SK-N-SH treated with all-trans-retinoic acid at 6 μM for 48 hours (cell line): ENCODE data around the gene ADCY9.

Experiments
- ATAC-seq: fragments of 200-7000 bp; cut with Tn5 transposase; 3 replicates; pipeline ENCODE4 v1.9.1; 2020; ENCODE audit warnings: mild to moderate bottlenecking, moderate library complexity
- ARNTL ChIP-seq: fragments of 450-650 bp; formaldehyde crosslinking; IDR thresholded peaks from 2 replicates; pipeline ENCODE4 v1.5.0; 2020; ENCODE audit warnings: low read depth, mild to moderate bottlenecking, moderate library complexity, borderline replicate concordance
- CREB5 ChIP-seq: fragments of 250-450 bp; sonication (Bioruptor Pico); IDR thresholded peaks from 2 replicates; pipeline ENCODE4 v1.5.1; 2020; ENCODE audit warnings: low read depth, mild to moderate bottlenecking, moderate library complexity
- CSDC2 ChIP-seq: fragments of 250-450 bp; sonication (Bioruptor Pico); IDR thresholded peaks from 2 replicates; pipeline ENCODE4 v1.5.0; 2020; ENCODE audit warnings: mild to moderate bottlenecking, moderate library complexity
- CSRNP3 ChIP-seq: fragments of 250-450 bp; sonication (Bioruptor Pico); IDR thresholded peaks from 2 replicates; pipeline ENCODE4 v1.5.1; 2021; ENCODE audit warnings: mild to moderate bottlenecking, moderate library complexity
- ESRRG ChIP-seq: fragments of 250-450 bp; sonication (Bioruptor Pico); IDR thresholded peaks from 2 replicates; pipeline ENCODE4 v1.6.1; 2021; ENCODE audit warnings: mild to moderate bottlenecking
- GLIS3 ChIP-seq: fragments of 250-450 bp; sonication (Bioruptor Pico); IDR thresholded peaks from 2 replicates; pipeline ENCODE4 v1.5.0; 2020; ENCODE audit warnings: mild to moderate bottlenecking, moderate library complexity
- OSR1 ChIP-seq: fragments of 250-450 bp; sonication (Bioruptor Pico); IDR thresholded peaks from 2 replicates; pipeline ENCODE4 v1.8.0; 2022; ENCODE audit warnings: moderate library complexity, mild to moderate bottlenecking, inconsistent platforms
- RARB ChIP-seq: fragments of 250-450 bp; sonication (Bioruptor Pico); IDR thresholded peaks from 2 replicates; pipeline ENCODE4 v1.8.0; 2021; ENCODE audit warnings: mild to moderate bottlenecking, moderate library complexity
- SNAI2 ChIP-seq: fragments of 250-450 bp; sonication (Bioruptor Pico); IDR thresholded peaks from 2 replicates; pipeline ENCODE4 v1.5.0; 2020; ENCODE audit warnings: mild to moderate bottlenecking, moderate library complexity
- TCF4 ChIP-seq: fragments of 250-450 bp; sonication (Bioruptor Pico); IDR thresholded peaks from 2 replicates; pipeline ENCODE4 v1.8.0; 2021; ENCODE audit warnings: mild to moderate bottlenecking, moderate library complexity, borderline replicate concordance
- TOX ChIP-seq: fragments of 250-450 bp; sonication (Bioruptor Pico); IDR thresholded peaks from 2 replicates; pipeline ENCODE4 v1.8.0; 2021; ENCODE audit warnings: mild to moderate bottlenecking, moderate library complexity, borderline replicate concordance
- TSHZ2 ChIP-seq: fragments of 250-450 bp; sonication (Bioruptor Pico); IDR thresholded peaks from 2 replicates; pipeline ENCODE4 v1.5.0; 2020; ENCODE audit warnings: mild to moderate bottlenecking, moderate library complexity
- ZC3H10 ChIP-seq: fragments of 250-450 bp; sonication (Bioruptor Pico); IDR thresholded peaks from 2 replicates; pipeline ENCODE4 v1.5.1; 2021; ENCODE audit warnings: mild to moderate bottlenecking, moderate library complexity
- ZFP3 ChIP-seq: fragments of 250-450 bp; sonication (Bioruptor Pico); IDR thresholded peaks from 2 replicates; pipeline ENCODE4 v1.5.0; 2020; ENCODE audit warnings: mild to moderate bottlenecking, moderate library complexity
- ZNF565 ChIP-seq: fragments of 450-650 bp; formaldehyde crosslinking; conservative IDR thresholded peaks from 2 replicates; pipeline ENCODE4 v1.5.0; 2020; ENCODE audit warnings: low read depth, mild to moderate bottlenecking, moderate library complexity
- ZNF70 ChIP-seq: fragments of 450-650 bp; formaldehyde crosslinking; IDR thresholded peaks from 2 replicates; pipeline ENCODE4 v1.5.0; 2020; ENCODE audit warnings: mild to moderate bottlenecking, moderate library complexity
- ZNF8 ChIP-seq: fragments of 450-650 bp; formaldehyde crosslinking; IDR thresholded peaks from 2 replicates; pipeline ENCODE4 v1.5.0; 2020; ENCODE audit warnings: mild to moderate bottlenecking, moderate library complexity
- TF ChIP-seq, protein P1 (sequence below): fragments of 250-450 bp; sonication (Bioruptor Pico); IDR thresholded peaks from 2 replicates; pipeline ENCODE4 v1.8.0; 2020; ENCODE audit warnings: mild to moderate bottlenecking, moderate library complexity, borderline replicate concordance
- TF ChIP-seq, protein P2 (sequence below): fragments of 250-450 bp; sonication (Bioruptor Pico); IDR thresholded peaks from 2 replicates; pipeline ENCODE4 v1.8.0; 2021; ENCODE audit warnings: low read depth, mild to moderate bottlenecking, moderate library complexity, borderline replicate concordance

Gene ADCY9

GRCh38 chr16:3950343-3951193 lies 165.7 kb downstream of the ADCY9 start:
- no peak for TF ChIP-seq CSDC2 (CRISPR knock-in tag)
- peak; percentile 56 for ATAC-seq

DNA sequence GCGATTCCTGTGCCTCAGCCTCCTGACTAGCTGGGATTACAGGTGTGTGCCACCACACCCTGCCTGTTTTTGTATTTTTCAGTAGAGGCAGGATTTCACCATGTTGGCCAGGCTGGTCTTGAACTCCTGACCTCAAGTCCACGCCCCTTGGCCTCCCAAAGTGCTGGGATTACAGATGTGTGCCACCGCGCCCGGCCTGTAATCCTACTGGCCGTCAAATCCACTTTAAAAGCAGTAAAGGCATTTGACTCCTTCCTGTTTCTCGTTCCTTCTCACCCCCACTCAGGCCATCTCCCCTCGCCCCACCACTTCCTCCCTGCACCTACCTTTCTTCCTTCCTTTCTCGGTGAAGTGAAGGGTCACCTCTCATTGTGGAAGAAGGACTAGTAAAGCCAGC lies 166.3 kb downstream of the ADCY9 start:
- TF ChIP-seq CSDC2 (CRISPR knock-in tag) (no peak), RARB (CRISPR knock-in tag) (no peak), CREB5 (CRISPR knock-in tag) (no peak), ZNF70 (CRISPR knock-in tag) (no peak), ZNF8 (CRISPR knock-in tag) (no peak), SNAI2 (CRISPR knock-in tag) (no peak), ESRRG (CRISPR knock-in tag) (no peak)
- TF ChIP-seq, protein P1, sequence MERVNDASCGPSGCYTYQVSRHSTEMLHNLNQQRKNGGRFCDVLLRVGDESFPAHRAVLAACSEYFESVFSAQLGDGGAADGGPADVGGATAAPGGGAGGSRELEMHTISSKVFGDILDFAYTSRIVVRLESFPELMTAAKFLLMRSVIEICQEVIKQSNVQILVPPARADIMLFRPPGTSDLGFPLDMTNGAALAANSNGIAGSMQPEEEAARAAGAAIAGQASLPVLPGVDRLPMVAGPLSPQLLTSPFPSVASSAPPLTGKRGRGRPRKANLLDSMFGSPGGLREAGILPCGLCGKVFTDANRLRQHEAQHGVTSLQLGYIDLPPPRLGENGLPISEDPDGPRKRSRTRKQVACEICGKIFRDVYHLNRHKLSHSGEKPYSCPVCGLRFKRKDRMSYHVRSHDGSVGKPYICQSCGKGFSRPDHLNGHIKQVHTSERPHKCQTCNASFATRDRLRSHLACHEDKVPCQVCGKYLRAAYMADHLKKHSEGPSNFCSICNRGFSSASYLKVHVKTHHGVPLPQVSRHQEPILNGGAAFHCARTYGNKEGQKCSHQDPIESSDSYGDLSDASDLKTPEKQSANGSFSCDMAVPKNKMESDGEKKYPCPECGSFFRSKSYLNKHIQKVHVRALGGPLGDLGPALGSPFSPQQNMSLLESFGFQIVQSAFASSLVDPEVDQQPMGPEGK (CRISPR knock-in tag) = no peak
- TF ChIP-seq, all 23 proteins: peak for 0

GRCh38 chr16:3949287-3949686 lies 167.0 kb downstream of the ADCY9 start:
- no peak for TF ChIP-seq GLIS3
- TF ChIP-seq CSRNP3 = no peak
- no peak for TF ChIP-seq TSHZ2 (CRISPR knock-in tag)
- TF ChIP-seq, protein P2, sequence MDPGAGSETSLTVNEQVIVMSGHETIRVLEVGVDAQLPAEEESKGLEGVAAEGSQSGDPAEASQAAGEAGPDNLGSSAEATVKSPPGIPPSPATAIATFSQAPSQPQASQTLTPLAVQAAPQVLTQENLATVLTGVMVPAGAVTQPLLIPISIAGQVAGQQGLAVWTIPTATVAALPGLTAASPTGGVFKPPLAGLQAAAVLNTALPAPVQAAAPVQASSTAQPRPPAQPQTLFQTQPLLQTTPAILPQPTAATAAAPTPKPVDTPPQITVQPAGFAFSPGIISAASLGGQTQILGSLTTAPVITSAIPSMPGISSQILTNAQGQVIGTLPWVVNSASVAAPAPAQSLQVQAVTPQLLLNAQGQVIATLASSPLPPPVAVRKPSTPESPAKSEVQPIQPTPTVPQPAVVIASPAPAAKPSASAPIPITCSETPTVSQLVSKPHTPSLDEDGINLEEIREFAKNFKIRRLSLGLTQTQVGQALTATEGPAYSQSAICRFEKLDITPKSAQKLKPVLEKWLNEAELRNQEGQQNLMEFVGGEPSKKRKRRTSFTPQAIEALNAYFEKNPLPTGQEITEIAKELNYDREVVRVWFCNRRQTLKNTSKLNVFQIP (CRISPR knock-in tag) = no peak
- TF ChIP-seq RARB (CRISPR knock-in tag) = no peak
- TF ChIP-seq SNAI2 (CRISPR knock-in tag) = no peak
- no peak for TF ChIP-seq CSDC2 (CRISPR knock-in tag)
- no peak for TF ChIP-seq ZC3H10
- no peak for TF ChIP-seq OSR1 (CRISPR knock-in tag)
- TF ChIP-seq ESRRG (CRISPR knock-in tag) = no peak
- no peak for TF ChIP-seq ZNF565
- no peak for ATAC-seq

More for the DNA sequence above, 166.3 kb downstream of the ADCY9 start:
- no peak for ATAC-seq

- no peak for ATAC-seq
- TF ChIP-seq TOX (CRISPR knock-in tag) = no peak
- TF ChIP-seq TCF4 = no peak
- TF ChIP-seq ZFP3 (CRISPR knock-in tag) = no peak
- no peak for TF ChIP-seq CSRNP3
- no peak for TF ChIP-seq GLIS3
- TF ChIP-seq RARB (CRISPR knock-in tag) = no peak
- TF ChIP-seq ARNTL (CRISPR knock-in tag) = no peak
- no peak for TF ChIP-seq TSHZ2 (CRISPR knock-in tag)
Observed at GRCh38 chr16:3948378-3948995, 167.8 kb downstream of the ADCY9 start.
